HL-60 (cell line): Measurements from ENCODE around the gene GZMM.

Source experiments
- DNase-seq, 2 experiments: peaks; one replicate each; pipeline ENCODE4 v3.0.0-alpha.2; 2010 to 2020; ENCODE audit warnings: low read depth in 1 of 2, low spot score in 1 of 2
- H3K27ac ChIP-seq: fragments of 250-450 bp; sonication (Bioruptor Pico); replicated peaks from 2 replicates; pipeline ENCODE4 v1.5.1; 2020; ENCODE audit warnings: mild to moderate bottlenecking, moderate library complexity
- H3K27me3 ChIP-seq: fragments of 250-450 bp; sonication (Bioruptor Pico); 2 replicates; pipeline ENCODE4 v1.5.1; 2021; ENCODE audit warnings: mild to moderate bottlenecking, moderate library complexity; ENCODE audit not compliant: insufficient read depth, poor library complexity, severe bottlenecking
- H3K4me3 ChIP-seq: replicated peaks from 2 replicates; pipeline ENCODE4 v1.5.1; 2011; ENCODE audit warnings: mild to moderate bottlenecking, control low read depth, low read length; ENCODE audit not compliant: insufficient read depth
- CTCF ChIP-seq: IDR thresholded peaks from one replicate; pipeline ENCODE4 v1.5.1; 2011; ENCODE audit warnings: low read length, control low read depth, inconsistent platforms; ENCODE audit not compliant: insufficient read depth
- GABPA ChIP-seq: IDR thresholded peaks from 2 replicates; pipeline ENCODE4 v1.6.1; 2012; ENCODE audit warnings: low read depth
- POLR2AphosphoS5 ChIP-seq: IDR thresholded peaks from 2 replicates; pipeline ENCODE4 v1.6.1; 2012; ENCODE audit warnings: low read depth
- REST ChIP-seq: IDR thresholded peaks from 2 replicates; pipeline ENCODE4 v1.6.1; 2012; ENCODE audit warnings: low read depth; ENCODE audit not compliant: insufficient replicate concordance
- SPI1 ChIP-seq: IDR thresholded peaks from 2 replicates; pipeline ENCODE4 v1.6.1; 2012; ENCODE audit warnings: low read depth, mild to moderate bottlenecking, borderline replicate concordance

The GZMM gene

GRCh38 chr19:570937-571565 lies 27.2 kb downstream of the GZMM start:
- Histone ChIP-seq H3K27ac (peak overlapping the region; percentile 98), H3K4me3 (peak overlapping the region; percentile 52), H3K27me3 (no peaks in the 10 kb centered on the region)
- peak; percentile 84 to 87 for DNase-seq
- TF ChIP-seq GABPA (no peak), REST (no peak), POLR2AphosphoS5 (peak; percentile 83), SPI1 (peak; percentile 72; the same call in 1 of the 2 replicates), CTCF (no peak)

- DNase-seq, result peak; percentile 79 to 80
- Histone ChIP-seq H3K4me3 (peak overlapping the region; percentile 52), H3K27ac (peak overlapping the region; percentile 98), H3K27me3 (no peaks in the 10 kb centered on the region)
- TF ChIP-seq REST (no peak), SPI1 (peak; percentile 9; the same call in 1 of the 2 replicates)
These were observed 27.7 kb downstream of the GZMM start for GRCh38 chr19:571566-571974.

- peak within 1 kb of the TSS; percentile 95 for H3K4me3 ChIP-seq
- peak; percentile 96 to 98 for DNase-seq
- no peaks in the 10 kb centered on the region for H3K27me3 ChIP-seq
- H3K27ac ChIP-seq, result peak within 1 kb of the TSS; percentile 98
- no peak for TF ChIP-seq SPI1
- TF ChIP-seq POLR2AphosphoS5, result peak; percentile 95; the same call in 1 of the 2 replicates
- TF ChIP-seq REST, result peak; percentile 33
These were observed 28.4 kb downstream of the GZMM start, which contains the start of gene BSG for GRCh38 chr19:572140-572742. Gene BSG (plus strand): TSS chr19:572596. CDS start chr19:572635, 39 bp downstream.
